ENCODE measurements around the gene UBASH3B.
"Not testable (repeated sequence)": the region's sequence is repeated elsewhere in the genome, so short reads cannot be mapped to it uniquely, and the experiment has no call there.

The UBASH3B gene

DNA sequence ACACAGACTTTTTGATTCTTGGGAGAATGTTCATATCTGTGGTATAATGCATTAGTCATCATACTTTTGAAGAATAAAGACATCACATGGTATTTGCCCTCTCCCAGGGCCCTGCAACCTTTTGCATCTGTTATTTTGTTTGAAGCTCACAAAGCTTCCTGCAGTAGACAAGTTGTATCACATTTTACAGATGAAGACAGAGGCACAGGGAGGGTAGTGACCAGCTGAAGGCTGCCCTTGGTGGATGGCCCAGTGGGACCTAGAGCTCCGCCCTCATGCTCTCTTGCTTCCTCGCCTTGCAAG, 66.4 kb downstream of the UBASH3B start:
- Histone ChIP-seq H3K27me3 (ENCODE audit: control insufficient read depth in 1 of 2, insufficient read depth in 2 of 2, low read length in 2 of 2) (peaks cover 0 to 2% of the 10 kb centered on the region in 2 donors), H3K9ac (ENCODE audit: low read length in 2 of 2) (no peak overlapping the region), H3K4me3 (ENCODE audit: low read length in 2 of 2) (no peak overlapping the region), H3K9me3 (ENCODE audit: control insufficient read depth in 2 of 2, low read length in 2 of 2) (no peaks in the 10 kb centered on the region), H3K36me3 (ENCODE audit: control insufficient read depth in 2 of 2, insufficient read depth in 2 of 2, low read length in 2 of 2) (no peaks in the 10 kb centered on the region), H3K27ac (ENCODE audit: low read length) (no peak overlapping the region), H3K4me1 (ENCODE audit: control insufficient read depth, insufficient read depth, low read length) (no peaks in the 10 kb centered on the region)

DNA sequence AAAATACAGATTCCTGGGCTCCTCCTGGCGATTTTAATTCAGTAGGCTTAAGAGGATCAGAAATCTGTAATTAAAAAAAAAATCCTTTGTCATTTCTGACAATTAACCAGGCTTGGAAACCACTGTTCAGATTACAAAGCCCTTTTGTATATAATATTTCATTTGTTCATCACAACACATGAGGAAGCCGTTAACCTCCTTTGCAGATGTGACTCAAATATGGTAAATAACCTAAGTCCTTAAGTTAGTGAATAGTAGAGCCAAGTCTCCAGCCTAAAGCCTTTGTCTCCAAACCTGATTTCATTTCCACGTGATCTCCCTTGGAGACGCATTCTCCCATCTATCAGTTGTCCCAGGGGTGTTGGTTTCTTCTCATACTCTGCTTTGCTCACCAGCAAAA, 67.6 kb downstream of the UBASH3B start:
- H3K4me3 ChIP-seq (ENCODE audit: low read length in 2 of 2), result no peak overlapping the region
- no peaks in the 10 kb centered on the region for H3K36me3 ChIP-seq (ENCODE audit: control insufficient read depth in 2 of 2, insufficient read depth in 2 of 2, low read length in 2 of 2)
- no peaks in the 10 kb centered on the region for H3K9me3 ChIP-seq (ENCODE audit: control insufficient read depth in 2 of 2, low read length in 2 of 2)
- no peaks in the 10 kb centered on the region for H3K4me1 ChIP-seq (ENCODE audit: control insufficient read depth, insufficient read depth, low read length)
- no peak overlapping the region for H3K9ac ChIP-seq (ENCODE audit: low read length in 2 of 2)
- no peaks in the 10 kb centered on the region for H3K27me3 ChIP-seq (ENCODE audit: control insufficient read depth in 1 of 2, insufficient read depth in 2 of 2, low read length in 2 of 2)
- no peak overlapping the region for H3K27ac ChIP-seq (ENCODE audit: low read length)

DNA sequence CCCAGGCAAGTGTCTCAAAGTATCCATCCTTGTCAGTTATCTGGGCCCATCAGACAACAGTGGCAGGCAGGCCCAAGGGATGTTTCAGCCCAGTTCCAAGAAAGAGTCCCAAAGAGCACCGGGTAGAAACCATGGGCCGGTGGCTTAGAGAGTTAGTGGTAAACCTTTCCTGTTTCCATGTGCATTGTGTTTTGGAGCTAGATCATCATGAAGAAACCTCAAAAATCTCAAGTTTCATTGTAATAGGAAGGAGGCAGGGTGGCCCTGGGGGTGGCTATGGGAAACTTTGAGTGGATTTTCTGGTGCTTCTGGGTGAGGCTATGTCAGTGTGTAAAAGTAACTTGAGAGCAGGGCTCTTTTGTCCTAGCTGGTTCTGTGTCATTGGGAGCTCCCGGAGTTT, 68.1 kb downstream of the UBASH3B start:
- H3K27ac ChIP-seq (ENCODE audit: low read length), result no peak overlapping the region
- H3K4me1 ChIP-seq (ENCODE audit: control insufficient read depth, insufficient read depth, low read length), result no peaks in the 10 kb centered on the region
- no peaks in the 10 kb centered on the region for H3K36me3 ChIP-seq (ENCODE audit: control insufficient read depth in 2 of 2, insufficient read depth in 2 of 2, low read length in 2 of 2)
- no peak overlapping the region for H3K4me3 ChIP-seq (ENCODE audit: low read length in 2 of 2)
- no peaks in the 10 kb centered on the region for H3K27me3 ChIP-seq (ENCODE audit: control insufficient read depth in 1 of 2, insufficient read depth in 2 of 2, low read length in 2 of 2)
- H3K9ac ChIP-seq (ENCODE audit: low read length in 2 of 2), result no peak overlapping the region
- H3K9me3 ChIP-seq (ENCODE audit: control insufficient read depth in 2 of 2, low read length in 2 of 2), result no peaks in the 10 kb centered on the region

DNA sequence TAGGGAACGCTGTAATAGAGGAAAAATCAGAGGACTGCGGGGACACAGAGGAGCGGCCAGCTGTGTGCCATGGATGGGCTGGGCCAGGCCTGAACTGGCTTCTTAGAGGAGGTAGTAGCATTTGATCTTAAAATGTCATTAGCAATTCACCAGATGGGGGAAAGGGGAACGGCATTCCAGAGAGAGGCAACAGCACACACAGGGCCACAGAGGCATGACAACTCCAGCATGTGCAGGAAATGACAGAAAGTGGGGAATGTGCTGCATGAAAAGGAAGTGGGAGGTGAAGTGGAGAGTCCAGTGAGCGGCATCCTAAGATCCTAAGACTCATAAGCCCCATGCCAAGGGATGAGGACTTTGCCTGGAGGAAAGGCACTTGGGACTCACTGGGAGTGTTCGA, 69.0 kb downstream of the UBASH3B start:
- Histone ChIP-seq H3K4me3 (ENCODE audit: low read length in 2 of 2) (no peak overlapping the region), H3K9me3 (ENCODE audit: control insufficient read depth in 2 of 2, low read length in 2 of 2) (no peaks in the 10 kb centered on the region), H3K36me3 (ENCODE audit: control insufficient read depth in 2 of 2, insufficient read depth in 2 of 2, low read length in 2 of 2) (no peaks in the 10 kb centered on the region), H3K9ac (ENCODE audit: low read length in 2 of 2) (no peak overlapping the region), H3K27me3 (ENCODE audit: control insufficient read depth in 1 of 2, insufficient read depth in 2 of 2, low read length in 2 of 2) (no peaks in the 10 kb centered on the region), H3K4me1 (ENCODE audit: control insufficient read depth, insufficient read depth, low read length) (no peaks in the 10 kb centered on the region), H3K27ac (ENCODE audit: low read length) (no peak overlapping the region)

DNA sequence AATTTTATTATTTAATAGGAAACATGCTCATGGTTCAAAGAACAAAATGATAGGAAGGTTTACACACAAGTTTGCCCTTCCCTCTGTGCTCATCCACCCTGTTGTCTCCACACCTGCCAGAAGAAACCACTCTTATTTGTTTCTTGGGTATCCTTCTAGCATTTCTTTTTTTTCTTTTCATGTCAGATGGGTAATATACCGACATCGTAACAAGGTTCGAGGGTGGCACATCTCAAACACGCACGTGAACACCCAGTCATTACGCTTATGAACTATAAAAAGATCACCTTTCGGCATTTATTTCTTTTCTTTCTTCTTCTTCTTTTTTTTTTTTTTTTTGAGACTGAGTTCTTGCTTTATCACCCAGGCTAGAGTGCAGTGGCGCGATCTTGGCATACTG, 70.5 kb downstream of the UBASH3B start:
- no peaks in the 10 kb centered on the region for H3K36me3 ChIP-seq (ENCODE audit: control insufficient read depth in 2 of 2, insufficient read depth in 2 of 2, low read length in 2 of 2)

DNA sequence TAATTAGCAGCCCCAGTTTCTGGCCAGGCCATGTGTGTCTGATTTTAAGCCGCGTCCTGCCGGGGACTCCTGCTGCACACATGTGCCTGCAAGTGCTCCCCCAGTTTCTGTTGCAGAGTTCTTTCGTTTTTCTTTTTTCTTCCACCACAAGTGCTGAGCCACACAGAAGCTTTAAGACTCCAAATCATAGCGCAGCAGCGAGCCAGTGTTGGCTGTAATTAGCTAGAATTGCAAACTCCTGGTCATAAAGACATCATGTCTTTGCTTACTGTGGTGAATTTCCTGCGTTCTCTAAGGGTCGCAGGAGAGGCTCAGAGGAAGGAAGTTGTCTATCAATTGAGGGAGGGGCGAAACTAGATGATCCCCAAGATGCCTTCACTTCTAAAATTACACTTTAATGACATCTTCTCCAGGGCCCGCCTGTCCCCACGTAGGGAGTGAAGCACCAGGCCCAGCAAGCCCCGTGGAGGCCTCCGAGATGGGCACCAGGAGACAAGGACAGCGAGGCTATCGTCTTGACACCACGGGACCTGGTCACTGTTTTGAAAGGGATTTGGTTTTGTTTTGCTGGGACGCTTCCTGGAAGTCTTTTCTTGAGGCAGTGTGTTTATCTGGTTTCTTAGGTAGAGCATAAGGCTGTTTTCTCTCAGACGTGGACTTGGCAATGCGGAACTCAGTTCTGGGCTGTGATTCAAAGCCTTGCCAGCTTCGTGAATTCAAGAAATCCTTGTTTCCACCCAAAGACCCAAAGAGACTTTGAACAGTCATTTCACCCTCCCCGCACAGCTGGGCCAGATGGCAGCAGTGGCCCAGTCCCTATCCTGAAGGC, 71.8 kb downstream of the UBASH3B start:
- Histone ChIP-seq H3K9me3 (ENCODE audit: control insufficient read depth in 2 of 2, low read length in 2 of 2) (no peaks in the 10 kb centered on the region), H3K4me3 (ENCODE audit: low read length in 2 of 2) (peak overlapping the region in 1 of 2 donors; percentile 47), H3K4me1 (ENCODE audit: control insufficient read depth, insufficient read depth, low read length) (no peaks in the 10 kb centered on the region), H3K27me3 (ENCODE audit: control insufficient read depth in 1 of 2, insufficient read depth in 2 of 2, low read length in 2 of 2) (peaks cover 0 to 2% of the 10 kb centered on the region in 2 donors), H3K27ac (ENCODE audit: low read length) (no peak overlapping the region), H3K36me3 (ENCODE audit: control insufficient read depth in 2 of 2, insufficient read depth in 2 of 2, low read length in 2 of 2) (no peaks in the 10 kb centered on the region), H3K9ac (ENCODE audit: low read length in 2 of 2) (no peak overlapping the region)

More for the DNA sequence above, 70.5 kb downstream of the UBASH3B start:
- no peak overlapping the region for H3K27ac ChIP-seq (ENCODE audit: low read length)
- H3K4me1 ChIP-seq (ENCODE audit: control insufficient read depth, insufficient read depth, low read length), result no peaks in the 10 kb centered on the region
- no peak overlapping the region for H3K9ac ChIP-seq (ENCODE audit: low read length in 2 of 2)
- H3K27me3 ChIP-seq (ENCODE audit: control insufficient read depth in 1 of 2, insufficient read depth in 2 of 2, low read length in 2 of 2), result peaks cover 0 to 2% of the 10 kb centered on the region in 2 donors
- H3K4me3 ChIP-seq (ENCODE audit: low read length in 2 of 2), result no peak overlapping the region
- no peaks in the 10 kb centered on the region for H3K9me3 ChIP-seq (ENCODE audit: control insufficient read depth in 2 of 2, low read length in 2 of 2)

DNA sequence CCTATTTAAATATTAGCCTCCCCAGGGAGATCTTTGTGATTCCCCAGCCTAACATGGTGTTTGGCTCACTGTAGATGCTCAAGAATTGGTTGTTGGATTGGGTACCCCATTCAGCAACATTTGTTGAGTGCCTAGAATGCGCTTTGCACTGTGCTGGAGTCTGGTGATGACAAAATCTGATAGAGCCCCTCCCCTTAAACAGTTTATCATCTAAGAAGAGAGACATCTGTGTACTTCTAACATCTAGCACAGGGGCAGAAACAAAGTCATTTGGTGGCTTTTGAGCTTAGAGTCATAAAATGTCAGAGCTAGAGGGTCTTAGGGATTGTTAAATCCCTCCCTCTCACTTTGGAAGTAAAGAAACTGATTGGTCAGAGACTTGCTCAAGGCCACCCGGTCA, 73.0 kb downstream of the UBASH3B start:
- Histone ChIP-seq H3K27me3 (ENCODE audit: control insufficient read depth in 1 of 2, insufficient read depth in 2 of 2, low read length in 2 of 2) (peaks cover 0 to 2% of the 10 kb centered on the region in 2 donors), H3K27ac (ENCODE audit: low read length) (no peak overlapping the region), H3K36me3 (ENCODE audit: control insufficient read depth in 2 of 2, insufficient read depth in 2 of 2, low read length in 2 of 2) (no peaks in the 10 kb centered on the region), H3K4me1 (ENCODE audit: control insufficient read depth, insufficient read depth, low read length) (no peaks in the 10 kb centered on the region), H3K9me3 (ENCODE audit: control insufficient read depth in 2 of 2, low read length in 2 of 2) (no peaks in the 10 kb centered on the region), H3K9ac (ENCODE audit: low read length in 2 of 2) (no peak overlapping the region), H3K4me3 (ENCODE audit: low read length in 2 of 2) (no peak overlapping the region)

DNA sequence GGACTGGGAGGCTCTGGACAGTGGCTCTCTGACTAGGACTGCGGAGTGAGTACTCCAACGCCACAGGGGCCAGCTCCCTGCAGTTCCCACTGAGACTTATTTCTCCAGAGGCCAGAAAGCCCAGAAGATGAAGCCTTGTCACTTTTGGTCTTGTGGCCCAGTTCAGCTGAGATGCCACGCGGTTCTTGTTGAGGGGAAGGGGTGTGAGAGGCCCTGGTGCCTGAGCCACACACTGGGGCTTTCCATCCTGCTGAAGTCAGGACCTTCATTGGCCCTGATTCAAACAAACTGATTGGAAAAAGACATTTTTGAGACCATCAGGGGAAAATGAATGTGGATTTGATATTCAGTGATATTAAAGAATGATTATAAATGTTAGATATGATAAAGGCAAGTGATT, 73.6 kb downstream of the UBASH3B start:
- H3K36me3 ChIP-seq (ENCODE audit: control insufficient read depth in 2 of 2, insufficient read depth in 2 of 2, low read length in 2 of 2), result no peaks in the 10 kb centered on the region
- no peak overlapping the region for H3K27ac ChIP-seq (ENCODE audit: low read length)
- H3K9ac ChIP-seq (ENCODE audit: low read length in 2 of 2), result no peak overlapping the region
- H3K4me3 ChIP-seq (ENCODE audit: low read length in 2 of 2), result no peak overlapping the region
- H3K27me3 ChIP-seq (ENCODE audit: control insufficient read depth in 1 of 2, insufficient read depth in 2 of 2, low read length in 2 of 2), result peaks cover 0 to 2% of the 10 kb centered on the region in 2 donors
- no peaks in the 10 kb centered on the region for H3K4me1 ChIP-seq (ENCODE audit: control insufficient read depth, insufficient read depth, low read length)
- H3K9me3 ChIP-seq (ENCODE audit: control insufficient read depth in 2 of 2, low read length in 2 of 2), result no peaks in the 10 kb centered on the region

DNA sequence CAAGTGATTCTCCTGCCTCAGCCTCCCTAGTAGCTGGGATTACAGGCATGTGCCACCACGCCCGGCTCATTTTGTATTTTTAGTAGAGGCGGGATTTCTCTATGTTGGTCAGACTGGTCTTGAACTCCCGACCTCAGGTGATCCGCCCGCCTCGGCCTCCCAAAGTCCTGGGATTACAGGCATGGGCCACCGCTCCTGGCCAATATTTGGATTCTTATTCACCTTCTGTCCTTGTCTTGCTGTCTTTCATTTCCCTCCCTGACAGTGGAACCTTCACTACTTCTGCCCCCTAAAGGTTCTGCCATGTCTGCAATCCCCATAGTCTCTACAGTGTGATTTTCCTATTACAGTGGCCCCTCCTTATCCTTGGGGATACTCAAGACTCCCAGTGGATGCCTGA, 75.2 kb downstream of the UBASH3B start:
- not testable (repeated sequence) for H3K4me1 ChIP-seq (ENCODE audit: control insufficient read depth, insufficient read depth, low read length); H3K9me3 ChIP-seq (ENCODE audit: control insufficient read depth in 2 of 2, low read length in 2 of 2); H3K36me3 ChIP-seq (ENCODE audit: control insufficient read depth in 2 of 2, insufficient read depth in 2 of 2, low read length in 2 of 2); H3K27ac ChIP-seq (ENCODE audit: low read length); H3K4me3 ChIP-seq (ENCODE audit: low read length in 2 of 2); H3K27me3 ChIP-seq (ENCODE audit: control insufficient read depth in 1 of 2, insufficient read depth in 2 of 2, low read length in 2 of 2); H3K9ac ChIP-seq (ENCODE audit: low read length in 2 of 2)

DNA sequence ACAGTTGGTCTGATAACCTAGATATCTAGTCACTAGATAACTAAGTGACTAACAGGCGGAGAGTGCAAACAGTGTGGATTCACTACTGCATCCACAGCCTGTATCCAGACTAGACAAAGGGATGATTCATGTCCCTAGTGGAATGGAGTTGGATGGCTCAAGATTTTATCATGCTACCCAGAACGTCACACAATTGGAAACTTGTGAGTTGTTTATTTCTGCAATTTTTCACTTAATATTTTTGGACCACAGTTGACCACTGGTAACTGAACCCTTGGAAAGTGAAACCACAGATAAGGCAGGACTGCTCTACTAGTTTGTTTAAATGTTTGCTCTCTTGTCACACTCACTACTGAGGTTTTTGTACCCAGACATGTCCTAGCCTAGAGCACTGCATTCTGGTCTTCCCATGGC, 76.0 kb downstream of the UBASH3B start:
- H3K27me3 ChIP-seq (ENCODE audit: control insufficient read depth in 1 of 2, insufficient read depth in 2 of 2, low read length in 2 of 2), result peaks cover 0 to 2% of the 10 kb centered on the region in 2 donors
- H3K9me3 ChIP-seq (ENCODE audit: control insufficient read depth in 2 of 2, low read length in 2 of 2), result no peaks in the 10 kb centered on the region
- no peaks in the 10 kb centered on the region for H3K36me3 ChIP-seq (ENCODE audit: control insufficient read depth in 2 of 2, insufficient read depth in 2 of 2, low read length in 2 of 2)
- no peak overlapping the region for H3K9ac ChIP-seq (ENCODE audit: low read length in 2 of 2)
- H3K4me3 ChIP-seq (ENCODE audit: low read length in 2 of 2), result no peak overlapping the region
- no peaks in the 10 kb centered on the region for H3K4me1 ChIP-seq (ENCODE audit: control insufficient read depth, insufficient read depth, low read length)
- no peak overlapping the region for H3K27ac ChIP-seq (ENCODE audit: low read length)
